ENCODE results near the gene KRT15.

KRT15 gene

GRCh38 chr17:41504246-41504977, 14.3 kb downstream of the KRT15 start:
- no peak for DNase-seq (ENCODE audit: low read depth)

- no peak for DNase-seq (ENCODE audit: low read depth)
Observed at GRCh38 chr17:41503202-41503601, 15.5 kb downstream of the KRT15 start.

DNA sequence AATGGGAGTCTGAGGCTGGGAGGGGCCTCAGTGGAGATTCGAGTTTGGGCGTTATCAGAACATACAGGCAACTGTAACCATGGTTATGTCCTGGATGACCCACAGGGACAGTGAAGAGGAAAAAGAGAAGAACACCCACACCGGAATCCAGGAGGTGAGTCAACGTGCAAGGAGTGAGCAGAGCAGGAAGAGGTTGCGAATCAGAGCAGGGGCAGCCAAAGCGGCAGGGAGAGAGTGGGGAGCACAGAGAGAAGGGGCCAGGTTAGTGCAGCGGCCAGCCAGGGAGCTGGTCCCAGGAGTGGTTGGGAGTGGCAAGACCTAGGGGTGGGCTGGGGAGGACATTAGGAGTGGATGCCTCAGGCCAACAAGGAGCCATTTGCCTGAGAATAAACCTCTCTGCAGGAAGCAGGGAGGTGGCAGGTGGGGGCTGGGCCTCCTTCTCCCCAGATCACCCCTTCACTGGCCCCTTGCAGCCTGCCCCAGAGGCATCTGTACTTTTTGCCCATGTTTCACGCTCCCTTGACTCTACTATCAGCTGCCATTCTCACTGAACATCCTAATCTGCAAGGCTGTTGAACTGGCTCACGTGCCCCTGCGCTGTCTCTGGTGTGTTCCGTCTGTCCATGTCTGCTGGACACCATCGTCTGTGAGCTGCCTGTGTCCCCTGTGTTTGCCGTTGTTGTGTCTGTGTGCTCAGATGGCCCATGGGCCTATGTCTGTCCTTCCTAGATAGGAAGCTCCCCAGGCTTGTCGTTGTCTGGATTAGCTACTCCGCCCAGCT, 18.4 kb downstream of the KRT15 start:
- no peak for DNase-seq (ENCODE audit: low read depth)

DNA sequence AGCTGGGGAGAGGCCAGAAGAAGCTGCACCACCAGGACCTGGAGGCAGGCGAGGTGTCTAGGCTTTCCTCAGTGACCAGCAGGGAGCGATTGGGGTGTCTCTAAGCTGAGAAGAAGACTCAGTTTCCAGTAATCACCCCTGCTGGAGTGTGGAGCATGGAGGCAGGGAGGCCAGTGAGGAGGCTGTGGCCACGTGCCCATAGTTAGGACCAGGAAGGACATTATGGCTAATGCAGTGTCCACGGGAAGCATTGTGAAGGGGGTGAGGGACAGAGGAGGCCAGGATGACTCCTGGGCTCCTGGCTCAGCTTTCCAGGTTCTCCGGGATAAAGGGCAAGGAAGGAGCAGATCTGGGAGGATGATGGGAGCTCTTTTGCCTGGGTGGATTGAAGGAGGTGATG, 19.0 kb downstream of the KRT15 start:
- no peak for DNase-seq (ENCODE audit: low read depth)

- DNase-seq (ENCODE audit: low read depth) = no peak
Observed at GRCh38 chr17:41498276-41498675, 20.4 kb downstream of the KRT15 start.

- peak; percentile 57 for DNase-seq (ENCODE audit: low read depth)
Observed at GRCh38 chr17:41496803-41497484, 21.7 kb downstream of the KRT15 start.

DNA sequence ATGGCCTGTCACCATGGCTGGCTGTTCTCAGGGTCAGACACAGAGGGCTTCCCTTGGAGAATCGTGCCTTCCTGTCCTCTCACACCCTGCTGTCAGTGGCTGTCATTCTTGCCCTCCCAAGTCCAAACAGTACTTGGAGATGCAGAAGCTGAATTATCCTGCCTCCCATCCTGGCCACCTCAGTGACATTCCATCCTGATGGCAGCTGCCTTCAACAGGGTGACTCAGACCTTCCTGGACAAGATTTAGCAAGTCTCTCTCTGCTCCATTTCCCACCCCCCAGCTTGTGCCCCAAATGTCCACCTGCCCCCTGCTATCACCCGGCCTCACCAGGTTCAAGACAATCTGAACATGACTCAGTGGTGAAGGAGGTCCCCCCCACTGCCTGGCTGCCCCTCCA, 24.2 kb downstream of the KRT15 start:
- DNase-seq (ENCODE audit: low read depth) = no peak

GRCh38 chr17:41492771-41493170, 25.9 kb downstream of the KRT15 start:
- peak; percentile 32 for DNase-seq (ENCODE audit: low read depth)

DNA sequence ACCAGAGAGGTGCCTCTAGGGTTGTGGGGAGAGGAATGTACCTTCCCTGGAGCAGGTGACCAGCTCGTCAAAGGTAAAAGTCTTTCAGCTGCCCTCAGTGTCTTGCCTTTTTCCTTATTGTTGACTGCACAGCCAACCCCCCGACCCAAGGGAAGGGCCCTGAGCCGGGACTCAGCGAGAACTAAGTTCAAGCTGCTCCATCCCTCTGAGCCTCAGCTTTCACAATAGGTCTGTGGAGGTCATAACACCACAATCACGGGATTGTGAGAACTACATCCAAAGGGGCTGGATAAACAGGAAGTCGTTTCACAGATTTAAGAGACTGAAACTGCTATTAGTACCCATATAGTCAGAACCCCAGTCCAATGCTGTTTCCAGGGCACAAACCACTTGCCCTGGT, 26.3 kb downstream of the KRT15 start:
- no peak for DNase-seq (ENCODE audit: low read depth)

DNA sequence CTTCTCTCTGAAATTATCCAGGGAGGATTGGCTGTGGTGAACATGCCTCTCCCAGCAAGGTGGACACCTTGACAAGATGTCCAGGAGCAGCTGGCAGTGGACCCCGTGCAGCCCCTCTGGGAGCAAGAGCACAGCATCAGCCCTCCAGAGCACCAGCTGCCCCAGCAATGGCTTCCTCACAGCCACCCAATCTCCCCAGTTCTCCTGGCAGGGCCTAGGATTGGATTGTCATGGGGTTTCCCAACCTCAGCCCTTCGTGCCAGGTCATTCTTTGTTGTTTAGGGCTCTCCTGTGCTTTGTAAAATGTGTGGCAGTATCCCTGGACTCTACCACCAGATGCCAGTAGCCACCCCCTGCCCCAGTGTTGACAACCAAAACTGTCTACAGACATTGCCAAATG, 27.2 kb downstream of the KRT15 start:
- no peak for DNase-seq (ENCODE audit: low read depth)

DNA sequence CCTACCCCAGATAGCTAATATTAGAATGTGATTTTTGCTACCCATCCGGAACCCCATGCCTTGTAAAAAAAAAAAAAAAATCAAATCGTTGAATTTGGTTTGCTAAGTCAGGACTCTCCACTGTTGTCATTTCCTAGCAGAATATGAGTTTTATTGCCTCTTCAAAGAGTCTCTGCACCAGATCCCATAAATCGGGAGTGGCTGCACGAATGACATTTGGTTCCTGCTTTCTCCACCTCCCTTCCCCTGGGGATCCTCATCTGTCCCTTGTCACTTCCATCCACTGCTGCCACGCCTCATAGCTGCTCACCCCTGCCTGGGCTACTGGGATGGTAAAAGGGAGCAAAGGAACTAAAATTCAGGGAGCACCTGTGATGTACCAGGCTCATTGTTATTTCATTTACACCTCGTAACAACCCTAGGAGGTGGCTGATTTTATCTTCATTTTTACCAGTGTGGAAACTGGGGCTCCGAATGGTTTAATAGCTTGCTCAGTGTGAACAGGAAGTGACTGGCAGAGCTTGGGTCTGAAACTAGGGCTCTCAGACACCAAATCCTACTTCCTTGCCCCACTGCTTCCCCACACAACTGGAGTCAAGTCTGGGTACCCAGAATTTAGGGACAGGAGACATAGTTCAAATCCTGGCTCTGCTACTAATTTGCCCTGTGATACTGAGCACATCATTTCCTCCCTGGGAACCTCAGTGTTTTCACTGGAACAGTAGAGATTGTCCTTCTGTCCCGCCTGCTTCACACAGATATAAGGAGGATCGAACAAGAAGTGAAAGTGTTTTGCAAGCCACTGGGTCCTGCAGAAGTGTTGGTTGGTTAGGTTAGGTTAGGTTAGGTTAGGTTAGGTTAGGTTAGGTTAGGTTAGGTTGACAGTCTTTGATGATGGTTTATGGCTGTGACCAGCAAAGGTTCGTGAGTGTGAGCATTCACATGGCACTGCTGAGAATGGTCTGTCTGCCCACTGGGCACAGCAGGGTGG, 28.4 kb downstream of the KRT15 start:
- no peak for DNase-seq (ENCODE audit: low read depth)

DNA sequence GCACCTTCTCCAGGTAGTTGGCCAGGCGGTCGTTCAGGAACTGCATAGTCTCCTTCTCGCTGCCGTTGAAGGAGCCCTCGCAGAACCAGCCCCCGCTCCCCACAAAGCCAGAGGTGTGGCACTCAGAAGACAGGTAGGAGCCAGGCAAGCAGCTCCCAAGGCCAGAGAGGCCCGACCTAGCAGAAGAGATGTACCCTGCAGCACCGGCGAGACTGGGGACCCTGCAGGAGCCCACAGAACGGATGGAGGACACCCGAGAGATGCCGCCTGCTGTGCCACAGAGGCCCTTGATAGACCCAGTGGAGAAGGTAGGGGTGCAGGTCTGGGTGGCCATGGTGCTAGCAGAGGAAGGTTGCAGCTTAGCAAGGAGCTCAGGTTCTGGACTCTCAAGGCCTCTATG, 29.2 kb downstream of the KRT15 start, which contains the start of gene KRT36:
TSS of gene KRT36 (minus strand) at position 380 of the 400 bp plus-strand sequence. CDS start at position 334, 46 bp downstream.
- DNase-seq (ENCODE audit: low read depth) = no peak

DNA sequence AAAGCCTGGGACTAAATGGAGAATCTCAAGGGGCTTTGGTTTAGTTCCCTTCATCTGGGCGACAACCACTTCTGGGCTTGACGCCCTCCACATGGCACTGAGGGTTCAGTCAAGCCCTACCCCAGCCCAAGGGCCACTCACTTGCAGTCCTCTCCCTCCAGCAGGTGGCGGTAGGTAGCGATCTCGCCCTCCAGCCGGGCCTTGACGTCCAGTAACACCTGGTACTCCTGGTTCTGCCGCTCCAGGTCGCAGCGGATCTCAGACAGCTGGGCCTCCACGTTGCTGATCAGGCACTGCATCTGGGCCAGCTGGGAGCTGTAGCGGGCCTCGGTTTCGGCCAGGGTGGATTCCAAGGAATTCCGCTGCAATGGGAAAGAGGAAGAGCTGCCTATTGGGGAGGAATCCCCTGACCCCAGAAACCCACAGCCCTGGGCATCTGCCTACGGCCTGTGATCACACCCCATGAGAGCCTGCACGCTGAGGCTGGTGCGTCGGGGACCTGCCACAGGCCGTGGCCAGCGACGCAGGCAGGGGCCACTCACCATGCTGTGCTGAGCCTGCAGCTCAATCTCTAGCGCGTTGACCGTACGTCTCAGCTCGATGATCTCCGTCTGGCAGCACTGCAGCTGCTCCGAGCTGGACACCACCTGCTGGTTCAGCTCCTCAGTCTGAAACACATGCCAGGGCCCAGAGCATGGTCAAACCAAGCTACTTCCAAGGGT, 31.7 kb downstream of the KRT15 start:
- DNase-seq (ENCODE audit: low read depth) = no peak

- DNase-seq (ENCODE audit: low read depth) = no peak
Observed at GRCh38 chr17:41486316-41486715, 32.4 kb downstream of the KRT15 start.

- no peak for DNase-seq (ENCODE audit: low read depth)
Observed at GRCh38 chr17:41484920-41485904, 33.5 kb downstream of the KRT15 start.

DNA sequence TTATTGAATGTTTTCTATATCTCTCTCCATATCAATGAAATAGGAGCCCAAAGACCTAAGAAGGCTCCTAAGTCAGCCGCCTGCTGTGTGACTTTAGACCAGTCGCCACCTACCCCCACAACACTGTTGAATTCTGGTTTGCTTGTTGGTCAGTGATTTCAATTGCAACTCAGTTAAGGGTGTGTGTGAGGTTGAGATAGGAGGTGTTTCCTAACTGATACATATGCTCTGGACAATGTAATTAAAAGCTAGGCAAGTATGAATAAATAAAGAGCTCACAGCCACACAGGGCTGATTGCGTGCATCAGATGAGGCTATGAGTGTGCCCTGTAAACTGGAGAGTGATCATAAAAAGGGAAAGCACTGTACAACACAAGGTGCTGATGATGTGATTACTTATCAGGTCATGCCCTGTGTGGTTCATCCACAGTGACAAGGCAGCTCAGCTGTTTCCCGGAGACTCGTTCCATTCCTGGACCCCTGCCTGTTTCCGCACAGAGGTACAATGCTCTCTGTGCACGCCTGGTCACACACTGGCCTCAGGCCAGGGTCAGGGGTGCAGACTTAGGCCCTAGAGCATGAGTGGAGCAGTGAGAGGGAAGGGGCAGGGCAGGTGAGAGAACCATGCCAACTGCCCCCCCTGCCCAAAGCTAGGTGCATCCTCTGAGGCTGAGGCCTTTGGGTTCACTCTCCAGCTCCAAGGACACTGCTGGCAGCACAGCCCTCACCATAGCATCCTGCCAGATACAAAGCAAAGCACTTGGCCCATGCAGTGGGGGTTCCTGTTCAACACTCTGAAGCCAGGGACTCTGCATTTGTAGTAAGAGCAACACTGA, 34.5 kb downstream of the KRT15 start:
- DNase-seq (ENCODE audit: low read depth) = no peak

- no peak for DNase-seq (ENCODE audit: low read depth)
Observed at GRCh38 chr17:41483531-41483930, 35.2 kb downstream of the KRT15 start.

- DNase-seq (ENCODE audit: low read depth) = no peak
Observed at GRCh38 chr17:41481036-41481435, 37.7 kb downstream of the KRT15 start, which contains the start of gene KRT35. Gene KRT35, minus strand, starts transcription at chr17:41481151. Its CDS starts 54 bp downstream, at chr17:41481097.

- no peak for DNase-seq (ENCODE audit: low read depth)
Observed at GRCh38 chr17:41480581-41480980, 38.1 kb downstream of the KRT15 start.
